Vagina (tissue), 2 donors: ENCODE measurements around the gene ANKIB1.

ENCODE experiments used
- POLR2A ChIP-seq, 2 donors: fragments of 450-650 bp; IDR thresholded peaks; one replicate each; pipeline ENCODE4 v1.6.1; 2017; ENCODE audit warnings: antibody characterized with exemption in 2 of 2, mild to moderate bottlenecking in 2 of 2, moderate library complexity in 2 of 2
- TF ChIP-seq, protein P1 (sequence below), 3 experiments: fragments of 450-650 bp in 2 of 3; fragments of 200-600 bp in 1 of 3; sonication (generic) in 1 of 3; IDR thresholded peaks; one replicate each; pipeline ENCODE4 v1.5.1; 2017 to 2019; ENCODE audit warnings: antibody characterized with exemption in 3 of 3, mild to moderate bottlenecking in 2 of 3, moderate library complexity in 2 of 3

DNA sequence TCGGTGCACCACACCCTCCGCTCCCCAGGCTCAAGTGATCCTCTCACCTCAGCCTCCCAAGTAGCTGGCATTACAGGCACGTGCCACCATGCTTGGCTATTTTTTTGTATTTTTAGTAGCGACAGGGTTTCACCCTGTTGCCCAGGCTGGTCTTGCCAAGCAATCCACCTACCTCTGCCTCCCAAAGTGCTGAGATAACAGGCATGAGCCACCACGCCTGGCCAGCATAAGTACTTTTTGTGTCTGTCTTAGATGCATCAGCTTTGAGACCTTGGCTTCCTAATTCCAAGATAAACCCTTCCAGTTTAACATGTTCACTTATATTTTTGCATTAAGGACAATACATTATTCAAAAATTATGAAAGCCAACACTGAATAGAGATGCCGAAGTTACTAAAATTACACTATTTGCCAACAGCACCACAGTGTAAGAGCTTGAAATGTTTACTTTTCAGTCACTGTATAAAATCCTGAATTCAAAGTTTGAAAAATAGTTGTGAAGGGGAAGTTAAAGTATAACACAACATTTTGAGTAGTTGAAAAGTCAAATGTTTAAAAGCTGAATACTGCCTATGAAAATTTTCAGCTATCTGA, 36.5 kb downstream of the ANKIB1 start:
- TF ChIP-seq POLR2A (IDR thresholded peaks at IDR 0.05): no peak
- TF ChIP-seq, protein P1, sequence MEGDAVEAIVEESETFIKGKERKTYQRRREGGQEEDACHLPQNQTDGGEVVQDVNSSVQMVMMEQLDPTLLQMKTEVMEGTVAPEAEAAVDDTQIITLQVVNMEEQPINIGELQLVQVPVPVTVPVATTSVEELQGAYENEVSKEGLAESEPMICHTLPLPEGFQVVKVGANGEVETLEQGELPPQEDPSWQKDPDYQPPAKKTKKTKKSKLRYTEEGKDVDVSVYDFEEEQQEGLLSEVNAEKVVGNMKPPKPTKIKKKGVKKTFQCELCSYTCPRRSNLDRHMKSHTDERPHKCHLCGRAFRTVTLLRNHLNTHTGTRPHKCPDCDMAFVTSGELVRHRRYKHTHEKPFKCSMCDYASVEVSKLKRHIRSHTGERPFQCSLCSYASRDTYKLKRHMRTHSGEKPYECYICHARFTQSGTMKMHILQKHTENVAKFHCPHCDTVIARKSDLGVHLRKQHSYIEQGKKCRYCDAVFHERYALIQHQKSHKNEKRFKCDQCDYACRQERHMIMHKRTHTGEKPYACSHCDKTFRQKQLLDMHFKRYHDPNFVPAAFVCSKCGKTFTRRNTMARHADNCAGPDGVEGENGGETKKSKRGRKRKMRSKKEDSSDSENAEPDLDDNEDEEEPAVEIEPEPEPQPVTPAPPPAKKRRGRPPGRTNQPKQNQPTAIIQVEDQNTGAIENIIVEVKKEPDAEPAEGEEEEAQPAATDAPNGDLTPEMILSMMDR (IDR thresholded peaks at IDR 0.05): no peak
